GM19023 (cell line): Measurements from ENCODE around the gene COL27A1.

Experiments
- ATAC-seq: cut with Tn5 transposase; IDR thresholded peaks from one replicate; pipeline ENCODE4 v1.9.1; 2021; ENCODE audit warnings: mild to moderate bottlenecking, moderate library complexity; ENCODE audit not compliant: unreplicated experiment

COL27A1 gene

GRCh38 chr9:114299286-114300152 is 144.2 kb downstream of the COL27A1 start:
- no peak for ATAC-seq

- no peak for ATAC-seq
Measured at GRCh38 chr9:114300153-114300845, 145.0 kb downstream of the COL27A1 start.

GRCh38 chr9:114300846-114301797 is 145.8 kb downstream of the COL27A1 start:
- ATAC-seq, result no peak

- no peak for ATAC-seq
Measured at GRCh38 chr9:114301798-114302565, 146.6 kb downstream of the COL27A1 start.

- no peak for ATAC-seq
Measured at GRCh38 chr9:114302727-114303126, 147.4 kb downstream of the COL27A1 start.

GRCh38 chr9:114303571-114303970 is 148.2 kb downstream of the COL27A1 start:
- ATAC-seq, result no peak

- no peak for ATAC-seq
Measured at GRCh38 chr9:114303977-114304376, 148.6 kb downstream of the COL27A1 start.

GRCh38 chr9:114304416-114305188 is 149.3 kb downstream of the COL27A1 start:
- no peak for ATAC-seq

GRCh38 chr9:114307899-114308267 is 152.5 kb downstream of the COL27A1 start:
- no peak for ATAC-seq

- ATAC-seq, result no peak
Measured at GRCh38 chr9:114308361-114308950, 153.1 kb downstream of the COL27A1 start.

GRCh38 chr9:114309096-114309495 is 153.8 kb downstream of the COL27A1 start:
- no peak for ATAC-seq

- no peak for ATAC-seq
Measured at GRCh38 chr9:114310471-114311450, 155.4 kb downstream of the COL27A1 start.

- ATAC-seq, result no peak
Measured at GRCh38 chr9:114311571-114312512, 156.5 kb downstream of the COL27A1 start.

GRCh38 chr9:114312513-114312875 is 157.2 kb downstream of the COL27A1 start:
- ATAC-seq, result no peak

GRCh38 chr9:114313186-114313585 is 157.8 kb downstream of the COL27A1 start:
- ATAC-seq, result no peak

GRCh38 chr9:114314256-114314867 is 159.0 kb downstream of the COL27A1 start:
- no peak for ATAC-seq
